IPS-18a (cell line): ENCODE results near the gene CRYBB3.

Source experiments
- H3K27ac ChIP-seq: one replicate; pipeline ENCODE4 v1.5.1; 2013; ENCODE audit warnings: low read length
- H3K27me3 ChIP-seq: one replicate; pipeline ENCODE4 v1.6.1; 2013; ENCODE audit warnings: mild to moderate bottlenecking, low read length; ENCODE audit not compliant: control insufficient read depth, insufficient read depth
- H3K36me3 ChIP-seq: one replicate; pipeline ENCODE4 v1.6.1; 2013; ENCODE audit warnings: low read depth, low read length; ENCODE audit not compliant: control insufficient read depth
- H3K4me1 ChIP-seq: one replicate; pipeline ENCODE4 v1.6.1; 2013; ENCODE audit warnings: low read depth, low read length; ENCODE audit not compliant: control insufficient read depth
- H3K4me3 ChIP-seq: one replicate; pipeline ENCODE4 v1.5.1; 2013; ENCODE audit warnings: low read length
- H3K9ac ChIP-seq: one replicate; pipeline ENCODE4 v1.6.1; 2013; ENCODE audit warnings: mild to moderate bottlenecking, low read length, moderate library complexity
- H3K9me3 ChIP-seq: one replicate; pipeline ENCODE4 v1.6.1; 2013; ENCODE audit warnings: low read depth, low read length; ENCODE audit not compliant: control insufficient read depth

The CRYBB3 gene

GRCh38 chr22:25199731-25200520, at the start of gene CRYBB3:
Gene CRYBB3, plus strand, starts transcription at chr22:25199858. Its CDS starts 1,539 bp downstream, at chr22:25201397.
- Histone ChIP-seq H3K9ac (no peak within 1 kb of the TSS), H3K36me3 (no peaks in the 10 kb centered on the region), H3K4me3 (no peak within 1 kb of the TSS), H3K9me3 (no peaks in the 10 kb centered on the region), H3K4me1 (no peaks in the 10 kb centered on the region), H3K27me3 (no peaks in the 10 kb centered on the region), H3K27ac (no peak within 1 kb of the TSS)

GRCh38 chr22:25153961-25154666, 45.5 kb upstream of the CRYBB3 start:
- Histone ChIP-seq H3K9me3 (no peaks in the 10 kb centered on the region), H3K9ac (no peak overlapping the region), H3K27ac (no peak overlapping the region), H3K36me3 (no peaks in the 10 kb centered on the region), H3K27me3 (no peaks in the 10 kb centered on the region), H3K4me3 (no peak overlapping the region), H3K4me1 (peaks cover 5% of the 10 kb centered on the region)

GRCh38 chr22:25154667-25154999, 45.0 kb upstream of the CRYBB3 start:
- H3K27ac ChIP-seq = no peak overlapping the region
- H3K4me1 ChIP-seq = peaks cover 5% of the 10 kb centered on the region
- H3K36me3 ChIP-seq = no peaks in the 10 kb centered on the region
- H3K9me3 ChIP-seq = no peaks in the 10 kb centered on the region
- H3K9ac ChIP-seq = no peak overlapping the region
- no peaks in the 10 kb centered on the region for H3K27me3 ChIP-seq
- H3K4me3 ChIP-seq = no peak overlapping the region

- Histone ChIP-seq H3K27me3 (no peaks in the 10 kb centered on the region), H3K27ac (no peak overlapping the region)
Measured at GRCh38 chr22:25156736-25157135, 42.9 kb upstream of the CRYBB3 start.

GRCh38 chr22:25159028-25159427, 40.6 kb upstream of the CRYBB3 start:
- H3K4me1 ChIP-seq = peaks cover 5% of the 10 kb centered on the region
- no peaks in the 10 kb centered on the region for H3K9me3 ChIP-seq
- H3K4me3 ChIP-seq = no peak overlapping the region
- no peaks in the 10 kb centered on the region for H3K27me3 ChIP-seq
- H3K27ac ChIP-seq = no peak overlapping the region
- no peaks in the 10 kb centered on the region for H3K36me3 ChIP-seq
- no peak overlapping the region for H3K9ac ChIP-seq

More at GRCh38 chr22:25156736-25157135, 42.9 kb upstream of the CRYBB3 start:
- Histone ChIP-seq H3K4me1 (peaks cover 5% of the 10 kb centered on the region), H3K9ac (no peak overlapping the region), H3K4me3 (no peak overlapping the region), H3K36me3 (no peaks in the 10 kb centered on the region), H3K9me3 (no peaks in the 10 kb centered on the region)

GRCh38 chr22:25160120-25160996, 39.3 kb upstream of the CRYBB3 start:
- Histone ChIP-seq H3K9me3 (no peaks in the 10 kb centered on the region), H3K27me3 (no peaks in the 10 kb centered on the region), H3K9ac (no peak overlapping the region), H3K4me1 (no peaks in the 10 kb centered on the region), H3K36me3 (no peaks in the 10 kb centered on the region), H3K4me3 (no peak overlapping the region), H3K27ac (no peak overlapping the region)

GRCh38 chr22:25161017-25161915, 38.4 kb upstream of the CRYBB3 start:
- no peaks in the 10 kb centered on the region for H3K4me1 ChIP-seq
- H3K4me3 ChIP-seq = no peak overlapping the region
- H3K36me3 ChIP-seq = no peaks in the 10 kb centered on the region
- H3K9me3 ChIP-seq = no peaks in the 10 kb centered on the region
- no peak overlapping the region for H3K9ac ChIP-seq
- H3K27ac ChIP-seq = no peak overlapping the region
- H3K27me3 ChIP-seq = no peaks in the 10 kb centered on the region

GRCh38 chr22:25161916-25162530, 37.6 kb upstream of the CRYBB3 start:
- Histone ChIP-seq H3K4me1 (no peaks in the 10 kb centered on the region), H3K4me3 (no peak overlapping the region), H3K36me3 (no peaks in the 10 kb centered on the region), H3K27me3 (no peaks in the 10 kb centered on the region), H3K9me3 (no peaks in the 10 kb centered on the region), H3K27ac (no peak overlapping the region), H3K9ac (no peak overlapping the region)

GRCh38 chr22:25162561-25162960, 37.1 kb upstream of the CRYBB3 start:
- no peaks in the 10 kb centered on the region for H3K27me3 ChIP-seq
- no peak overlapping the region for H3K27ac ChIP-seq
- no peaks in the 10 kb centered on the region for H3K9me3 ChIP-seq
- H3K36me3 ChIP-seq = no peaks in the 10 kb centered on the region
- H3K9ac ChIP-seq = no peak overlapping the region
- H3K4me3 ChIP-seq = no peak overlapping the region
- H3K4me1 ChIP-seq = no peaks in the 10 kb centered on the region

- no peak overlapping the region for H3K27ac ChIP-seq
- H3K4me3 ChIP-seq = no peak overlapping the region
- no peaks in the 10 kb centered on the region for H3K27me3 ChIP-seq
- H3K36me3 ChIP-seq = no peaks in the 10 kb centered on the region
- no peaks in the 10 kb centered on the region for H3K4me1 ChIP-seq
- no peaks in the 10 kb centered on the region for H3K9me3 ChIP-seq
- no peak overlapping the region for H3K9ac ChIP-seq
Measured at GRCh38 chr22:25165785-25166184, 33.9 kb upstream of the CRYBB3 start.
